Frontal cortex (tissue), 4 donors: Measurements from ENCODE around the gene KCNMA1. TPM values are rescaled to one million over a fixed set of nuclear protein-coding genes. Genes with fewer than 3 reads are reported as not detected.
A peak's percentile ranks its signal among the peaks of the same experiment; 100 is the strongest.

Source experiments
- DNase-seq, 2 donors: peaks; one replicate each; pipeline ENCODE4 v3.0.0; 2012; ENCODE audit warnings: low spot score in 2 of 2
- FAIRE-seq: peaks from 2 replicates; lab custom pipeline; 2012; peaks lifted over from hg19 to GRCh38; lab: Jason Lieb, UNC
- total RNA-seq: library from RNA; depleted of rRNA; stranded (reverse); fragments of >200 nt; gene quantifications from one replicate; pipeline ENCODE4 v1.2.3, GENCODE V29; 2014
- donor health status: control.
- donor health status: control.
- donor health status: control.

KCNMA1 gene
- total RNA-seq, 1 donor from 2014 or later: 27.3 TPM

GRCh38 chr10:77173615-77174461 is 463.8 kb downstream of the KCNMA1 start:
- DNase-seq (peak; percentile 4 to 48), FAIRE-seq (no peak)

- DNase-seq (no peak), FAIRE-seq (no peak)
Observed at GRCh38 chr10:77172086-77172485, 465.5 kb downstream of the KCNMA1 start.

GRCh38 chr10:77168861-77169260 is 468.7 kb downstream of the KCNMA1 start:
- DNase-seq (no peak), FAIRE-seq (no peak)

DNA sequence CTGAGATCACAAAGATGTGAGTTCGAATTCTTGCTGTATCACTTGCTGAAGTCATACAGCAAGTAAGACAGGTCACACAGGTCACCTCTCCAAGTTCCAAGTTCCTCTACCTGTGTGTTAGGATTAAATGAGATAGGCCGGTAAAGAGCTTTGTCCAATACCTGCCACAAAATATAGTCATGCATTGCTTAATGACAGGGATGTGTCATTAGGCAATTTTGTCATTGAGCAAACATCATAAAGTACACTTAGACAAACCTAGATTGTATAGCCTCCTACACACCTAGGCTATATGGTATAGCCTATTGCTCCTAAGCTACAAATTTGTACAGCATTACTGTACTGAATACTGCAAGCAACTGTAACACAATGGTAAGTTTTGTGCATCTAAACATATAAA is 469.4 kb downstream of the KCNMA1 start:
- no peak for FAIRE-seq

GRCh38 chr10:77165445-77166208 is 472.0 kb downstream of the KCNMA1 start:
- DNase-seq (no peak), FAIRE-seq (no peak)

More for the DNA sequence above, 469.4 kb downstream of the KCNMA1 start:
- no peak for DNase-seq

- DNase-seq (no peak), FAIRE-seq (no peak)
Observed at GRCh38 chr10:77164616-77165311, 472.8 kb downstream of the KCNMA1 start.

GRCh38 chr10:77163670-77164348 is 473.8 kb downstream of the KCNMA1 start:
- FAIRE-seq (no peak), DNase-seq (no peak)

DNA sequence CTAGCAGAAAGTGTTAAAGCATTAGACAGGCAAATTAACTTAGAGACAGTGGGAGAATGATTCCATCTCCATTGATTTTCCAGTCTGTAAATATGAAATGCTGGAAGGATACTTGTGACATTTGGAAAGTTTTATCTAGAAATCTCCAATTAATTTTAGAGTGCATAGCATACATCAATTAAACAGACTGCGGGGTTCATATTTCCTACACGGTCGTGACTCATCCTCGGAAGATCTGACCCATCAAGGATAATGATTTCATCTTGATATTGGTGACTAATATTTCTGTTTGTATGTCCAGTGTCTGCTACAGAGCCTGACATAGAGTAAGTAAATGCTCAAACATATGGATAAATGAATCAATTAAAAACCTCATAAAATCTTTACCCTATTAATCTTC is 474.9 kb downstream of the KCNMA1 start:
- DNase-seq (no peak), FAIRE-seq (no peak)

DNA sequence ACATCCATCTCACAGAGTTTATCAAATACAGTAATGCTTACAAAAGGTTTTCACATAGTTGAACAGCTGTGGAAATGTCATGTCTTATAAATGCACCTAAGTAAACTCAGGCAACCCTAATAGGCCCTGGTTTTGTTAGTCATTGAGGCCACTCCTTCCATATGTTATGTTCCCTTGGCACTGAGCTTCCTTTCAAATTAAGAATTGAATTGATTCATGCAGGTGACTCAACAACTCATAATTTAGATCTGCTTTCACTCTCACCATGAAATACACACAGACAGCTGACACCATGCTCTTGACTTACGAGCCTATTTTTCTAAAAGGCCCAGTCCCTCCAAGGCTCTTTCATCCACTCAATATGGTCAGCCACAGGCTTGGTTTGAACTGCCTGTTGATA is 476.9 kb downstream of the KCNMA1 start:
- FAIRE-seq (no peak), DNase-seq (no peak)

DNA sequence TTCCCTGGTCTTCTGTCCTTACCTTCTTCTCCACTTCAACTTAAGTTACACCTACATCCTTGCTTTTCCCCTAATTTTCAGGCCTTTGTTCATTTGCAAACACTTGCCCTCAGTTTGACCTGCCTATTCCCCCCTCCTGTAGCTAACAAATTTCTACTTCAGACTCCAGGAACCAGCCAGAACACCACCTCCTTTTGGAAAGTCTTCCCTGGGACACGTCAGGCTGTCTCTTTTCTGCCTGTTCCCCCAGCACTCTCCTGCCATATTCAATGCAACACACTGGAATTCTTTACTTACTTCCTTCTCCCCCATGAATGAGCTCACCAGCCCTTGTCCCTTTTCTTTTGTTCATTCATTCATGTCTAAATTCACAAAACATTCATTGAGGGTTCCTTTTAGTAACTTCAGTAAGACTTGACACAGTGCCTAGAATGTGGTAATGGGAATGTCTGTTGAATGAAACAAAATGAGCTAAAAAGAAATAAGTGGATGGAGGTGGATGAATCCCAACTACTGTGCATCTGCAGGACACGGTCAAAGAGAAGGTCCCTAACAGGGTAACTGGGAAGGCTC is 478.0 kb downstream of the KCNMA1 start:
- DNase-seq: no peak
- no peak for FAIRE-seq

DNA sequence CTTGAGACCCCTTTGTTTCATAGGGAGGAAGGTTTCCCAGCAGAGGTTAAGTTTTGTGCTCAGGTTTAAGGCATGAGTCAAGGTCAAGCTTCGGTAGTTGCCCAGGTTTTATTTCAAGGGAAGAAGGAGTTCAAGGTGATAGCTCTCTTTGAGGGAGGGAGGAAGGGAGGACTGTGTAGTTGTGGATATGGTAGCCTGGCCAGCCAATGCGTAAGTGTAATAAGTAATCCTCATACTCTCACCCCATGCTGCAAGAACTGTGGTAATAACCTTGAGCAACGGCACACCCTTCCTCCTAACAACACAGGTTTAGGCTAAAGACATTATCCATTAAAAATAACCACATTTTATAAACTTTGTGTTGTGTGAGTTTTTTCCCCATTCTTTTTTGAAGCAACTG is 478.9 kb downstream of the KCNMA1 start:
- no peak for FAIRE-seq
- no peak for DNase-seq

DNA sequence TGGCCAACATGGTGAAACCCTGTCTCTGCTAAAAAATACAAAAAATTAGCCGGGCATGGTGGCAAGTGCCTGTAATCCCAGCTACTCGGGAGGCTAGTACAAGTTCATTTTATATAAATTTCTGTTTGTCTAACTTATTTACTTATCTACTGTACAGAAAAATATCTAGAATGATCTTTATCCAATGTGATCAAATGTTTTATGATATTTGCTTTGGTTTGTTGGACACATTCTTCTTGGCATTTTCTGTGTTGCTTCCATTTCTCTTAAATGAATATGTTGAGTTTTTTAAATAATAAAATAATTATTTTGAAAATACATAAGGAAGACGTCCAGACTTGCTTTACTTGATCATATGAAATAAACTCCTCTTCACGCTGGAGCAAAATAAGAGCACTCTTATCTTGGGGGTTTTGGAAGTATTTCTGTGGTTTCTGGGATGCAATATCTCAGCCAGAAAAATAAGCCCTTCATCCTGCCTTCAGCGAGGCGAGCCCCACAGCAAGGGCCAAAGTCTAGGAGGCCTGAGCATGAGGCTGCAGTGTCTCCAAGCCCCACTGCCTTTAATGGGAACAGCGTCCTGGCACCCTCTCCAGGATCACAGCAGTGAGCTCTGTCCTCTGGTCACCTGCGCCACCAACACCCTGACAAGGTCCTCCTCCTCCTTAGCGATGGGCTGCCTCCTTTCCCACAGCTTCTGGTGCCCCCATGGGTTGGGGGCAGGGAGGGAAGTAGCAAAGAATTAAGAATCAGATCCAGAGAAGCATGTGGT is 480.2 kb downstream of the KCNMA1 start:
- no peak for DNase-seq
- no peak for FAIRE-seq

DNA sequence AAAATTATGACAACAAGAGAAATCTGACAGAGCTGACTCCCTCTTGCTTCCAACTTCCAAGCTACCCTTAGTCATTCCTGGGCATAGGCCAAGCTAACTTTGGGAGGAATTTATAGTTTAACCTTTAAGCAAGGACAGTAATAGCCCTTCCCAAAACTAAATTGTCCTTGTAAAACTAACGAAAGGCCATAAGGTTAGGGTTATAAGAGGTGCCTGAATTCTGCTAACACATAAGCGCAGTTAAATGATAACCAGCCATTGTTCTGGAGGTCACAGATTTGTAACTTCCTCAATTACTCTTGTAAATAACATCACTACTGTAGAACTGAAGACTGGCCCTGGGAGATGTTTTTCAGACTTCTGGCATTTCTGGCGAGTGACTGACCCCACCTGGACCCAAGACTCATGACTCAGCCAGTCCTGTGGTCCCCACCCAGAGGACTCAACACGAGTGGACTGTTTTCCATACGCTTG is 481.2 kb downstream of the KCNMA1 start:
- no peak for DNase-seq
- no peak for FAIRE-seq

DNA sequence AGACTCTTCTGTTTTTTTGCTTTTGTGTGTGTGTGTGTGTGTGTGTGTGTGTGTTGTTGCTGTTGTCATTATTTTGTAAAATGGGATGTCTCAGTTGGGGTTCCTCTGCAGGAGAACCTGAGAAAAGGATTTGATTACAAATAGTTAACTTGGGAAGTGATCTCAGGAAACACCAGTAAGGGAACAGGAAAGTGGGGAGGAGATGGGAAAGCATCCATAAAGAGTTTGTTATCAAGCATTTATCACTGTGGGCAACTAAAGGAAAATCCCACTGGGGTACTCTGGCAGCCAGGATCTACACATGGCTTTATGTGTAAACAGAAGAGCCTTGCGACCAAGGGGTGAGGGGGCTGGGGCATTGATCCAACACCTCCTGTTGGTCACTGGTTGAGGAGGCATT is 485.4 kb downstream of the KCNMA1 start:
- DNase-seq (no peak), FAIRE-seq (no peak)

DNA sequence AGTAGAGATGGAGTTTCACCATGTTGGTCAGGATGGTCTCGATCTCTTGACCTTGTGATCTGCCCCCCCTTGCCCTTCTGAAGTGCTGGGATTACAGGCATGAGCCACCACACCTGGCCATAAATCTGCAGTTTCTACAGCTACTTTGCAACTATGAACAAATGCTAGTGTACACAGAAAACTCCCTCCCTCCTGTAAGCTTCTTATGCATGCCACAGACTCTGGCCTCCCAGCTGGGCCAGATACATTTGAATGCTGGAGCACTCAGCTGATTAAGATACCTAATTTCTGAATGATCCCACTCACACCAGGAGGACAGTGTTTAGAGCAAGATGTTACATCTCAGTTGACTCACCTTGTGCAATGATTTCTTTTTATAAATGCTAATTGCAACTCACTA is 486.2 kb downstream of the KCNMA1 start:
- DNase-seq (no peak), FAIRE-seq (no peak)

- FAIRE-seq (no peak), DNase-seq (no peak)
Observed at GRCh38 chr10:77149706-77150105, 487.9 kb downstream of the KCNMA1 start.

DNA sequence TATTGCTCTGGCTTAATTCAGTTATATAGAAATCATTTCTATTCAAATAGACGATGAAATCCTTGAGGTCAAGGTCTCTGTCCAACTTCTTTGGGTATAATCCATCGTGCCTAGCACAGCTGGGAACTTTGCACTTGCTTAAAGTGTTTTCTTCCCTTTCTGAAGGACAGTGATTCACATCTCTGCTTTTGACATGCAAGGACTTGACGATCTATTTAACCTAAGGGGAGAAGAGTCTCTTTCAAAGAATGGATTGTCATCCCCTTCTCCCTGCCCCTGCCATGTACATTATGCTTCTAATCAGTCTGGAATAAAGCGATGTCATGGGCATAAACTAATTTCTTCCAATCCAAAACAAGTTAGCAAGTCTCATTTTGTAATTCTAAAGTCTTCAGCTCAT is 488.6 kb downstream of the KCNMA1 start:
- no peak for FAIRE-seq

GRCh38 chr10:77147871-77148270 is 489.7 kb downstream of the KCNMA1 start:
- FAIRE-seq: no peak
- no peak for DNase-seq

More for the DNA sequence above, 488.6 kb downstream of the KCNMA1 start:
- DNase-seq: no peak
